NOMO-1 (cell line): ENCODE data around the gene METAP1D.
"Not testable (repeated sequence)": the region's sequence is repeated elsewhere in the genome, so short reads cannot be mapped to it uniquely, and the experiment has no call there.

ENCODE experiments used
- DNase-seq, 2 experiments: peaks; one replicate each; lab custom pipeline; 2025; ENCODE audit not compliant: unreplicated experiment in 2 of 2; lab: John Stamatoyannopoulos, UW

METAP1D gene

GRCh38 chr2:171996021-171996420 is 3.7 kb upstream of the METAP1D start:
- DNase-seq: no peak

GRCh38 chr2:171997031-171997430 is 2.7 kb upstream of the METAP1D start:
- not testable (repeated sequence) for DNase-seq

GRCh38 chr2:171999161-171999560 is 592 bp upstream of the METAP1D start:
- no peak for DNase-seq

GRCh38 chr2:172000696-172001361 is 1.1 kb downstream of the METAP1D start:
- DNase-seq: peak in 1 of 2 experiments; percentile 28

GRCh38 chr2:172007372-172007771 is 7.6 kb downstream of the METAP1D start:
- DNase-seq: no peak

- no peak for DNase-seq
These were observed 10.1 kb downstream of the METAP1D start for GRCh38 chr2:172009823-172010222.

GRCh38 chr2:172011812-172012575 is 12.2 kb downstream of the METAP1D start:
- DNase-seq: peak; percentile 6 to 80

GRCh38 chr2:172012677-172013391 is 13.1 kb downstream of the METAP1D start:
- no peak for DNase-seq

GRCh38 chr2:172013396-172013795 is 13.6 kb downstream of the METAP1D start:
- DNase-seq: peak; percentile 55 to 77

- peak in 1 of 2 experiments; percentile 23 for DNase-seq
These were observed 21.6 kb downstream of the METAP1D start for GRCh38 chr2:172021074-172021931.

GRCh38 chr2:172021955-172022354 is 22.2 kb downstream of the METAP1D start:
- no peak for DNase-seq

- DNase-seq: no peak
These were observed 31.8 kb downstream of the METAP1D start for GRCh38 chr2:172031536-172031935.

- no peak for DNase-seq
These were observed 38.4 kb downstream of the METAP1D start for GRCh38 chr2:172038121-172038520.

- DNase-seq: peak; percentile 25 to 43
These were observed 38.9 kb downstream of the METAP1D start for GRCh38 chr2:172038604-172039003.

- no peak for DNase-seq
These were observed 39.4 kb downstream of the METAP1D start for GRCh38 chr2:172039011-172039704.

- no peak for DNase-seq
These were observed 40.6 kb downstream of the METAP1D start for GRCh38 chr2:172040311-172040710.

- DNase-seq: peak in 1 of 2 experiments; percentile 20
These were observed 46.4 kb downstream of the METAP1D start for GRCh38 chr2:172046080-172046678.

GRCh38 chr2:172046866-172047565 is 47.3 kb downstream of the METAP1D start:
- DNase-seq: no peak
